Epithelial cell of prostate (primary cell): ENCODE measurements around the gene DDX39B.
"Not testable (repeated sequence)": the region's sequence is repeated elsewhere in the genome, so short reads cannot be mapped to it uniquely, and the experiment has no call there.

Source experiments
- DNase-seq: peaks from one replicate; pipeline ENCODE4 v3.0.0-alpha.2; 2011; ENCODE audit warnings: low read depth, low spot score
- H3K27ac ChIP-seq: fragments of 450-650 bp; 2 replicates; pipeline ENCODE4 v1.5.1; 2017; ENCODE audit warnings: mild to moderate bottlenecking

Gene DDX39B

GRCh38 chr6:31551371-31551770 lies 9.6 kb upstream of the DDX39B start:
- not testable (repeated sequence) for DNase-seq, H3K27ac ChIP-seq

DNA sequence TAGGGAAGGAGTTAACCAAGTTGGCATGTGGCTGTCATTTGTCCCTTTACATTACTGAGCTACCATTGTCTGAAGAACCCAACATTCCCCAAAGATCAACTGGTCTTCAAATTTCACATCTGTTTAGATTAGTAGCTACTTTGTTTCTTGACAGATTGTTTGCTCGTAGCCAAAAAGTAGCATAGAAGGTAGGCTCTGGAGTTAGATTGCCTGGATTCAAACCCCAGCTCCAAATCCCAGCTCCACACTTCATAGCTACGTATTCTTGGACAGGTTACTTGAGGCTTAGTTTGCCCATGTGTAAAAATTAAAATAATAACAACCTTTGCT lies 6.7 kb upstream of the DDX39B start:
- DNase-seq = no peak
- H3K27ac ChIP-seq = peak overlapping the region; percentile 94

DNA sequence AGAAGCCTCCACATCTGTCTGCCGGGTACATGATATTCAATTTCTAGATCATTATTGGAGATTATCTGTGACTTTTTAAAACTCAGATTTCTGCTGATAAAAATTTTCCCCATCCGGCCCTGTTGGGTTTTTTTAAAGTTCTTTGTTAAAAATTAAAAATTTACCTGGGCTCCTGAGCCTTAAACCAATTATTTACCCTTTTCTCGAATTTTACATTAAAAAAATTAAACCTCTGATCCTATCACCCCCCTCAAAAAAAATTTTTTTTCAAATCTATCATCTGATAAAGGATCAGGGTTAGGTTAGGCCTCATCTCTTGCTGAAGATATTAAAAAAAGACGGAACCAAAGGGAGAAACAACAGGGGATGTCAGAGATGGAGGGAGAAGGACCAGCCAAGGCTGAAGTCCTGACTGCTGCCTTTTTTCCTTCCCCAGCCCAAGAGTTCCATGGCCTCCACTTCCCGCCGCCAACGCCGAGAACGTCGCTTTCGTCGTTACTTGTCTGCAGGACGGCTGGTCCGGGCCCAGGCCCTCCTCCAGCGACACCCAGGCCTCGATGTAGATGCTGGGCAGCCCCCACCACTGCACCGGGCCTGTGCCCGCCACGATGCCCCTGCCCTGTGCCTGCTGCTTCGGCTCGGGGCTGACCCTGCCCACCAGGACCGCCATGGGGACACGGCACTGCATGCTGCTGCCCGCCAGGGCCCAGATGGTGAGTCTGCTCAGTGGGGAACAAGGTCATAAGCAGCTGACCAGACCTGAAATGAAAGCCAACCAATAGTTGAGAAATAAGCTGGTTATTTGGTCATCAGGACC lies 6.1 kb upstream of the DDX39B start:
- DNase-seq = no peak
- H3K27ac ChIP-seq = peak overlapping the region; percentile 94

DNA sequence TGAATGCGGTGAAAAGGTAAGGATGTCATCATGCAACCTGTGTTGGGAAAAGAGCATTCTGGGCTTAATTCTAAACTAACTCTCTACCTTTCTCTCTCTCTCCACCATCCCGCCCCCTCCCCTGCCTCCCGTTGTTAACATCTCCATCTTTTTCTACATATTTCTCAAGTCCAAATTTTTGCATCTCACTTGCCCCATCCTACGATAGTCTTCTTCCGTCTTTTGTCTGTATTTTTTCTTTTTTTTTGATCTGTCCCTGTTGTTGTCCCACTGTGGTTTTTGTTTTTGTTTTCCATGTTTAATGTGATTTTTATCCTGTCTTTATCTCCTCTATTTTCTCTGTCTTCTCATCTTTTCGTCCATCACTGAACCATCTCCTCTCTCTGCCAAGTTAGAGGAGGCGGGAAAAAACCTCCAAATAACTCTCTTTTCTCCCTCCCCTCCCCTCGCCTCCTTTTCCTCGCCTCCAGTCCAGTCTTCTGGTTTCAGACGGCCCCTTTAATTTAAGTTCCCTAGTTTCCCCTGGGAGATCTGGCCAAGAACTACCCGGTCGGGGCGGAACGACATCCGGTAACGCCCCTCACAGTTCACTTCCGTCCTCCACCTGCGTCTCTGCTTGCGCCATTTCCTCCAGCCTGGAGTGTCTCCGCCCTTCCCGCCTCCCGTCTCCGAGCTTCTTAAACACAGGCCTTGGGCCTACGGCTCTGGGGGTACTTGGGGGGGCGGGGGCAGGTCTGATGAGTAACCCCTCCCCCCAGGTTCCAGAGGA lies 5.3 kb upstream of the DDX39B start, which contains the start of gene NFKBIL1:
NFKBIL1 (plus strand) TSS at position 651 of the 769 bp plus-strand sequence; CDS start at position 738, 87 bp downstream.
- DNase-seq = peak; percentile 73
- H3K27ac ChIP-seq = peak within 1 kb of the TSS; percentile 94

DNA sequence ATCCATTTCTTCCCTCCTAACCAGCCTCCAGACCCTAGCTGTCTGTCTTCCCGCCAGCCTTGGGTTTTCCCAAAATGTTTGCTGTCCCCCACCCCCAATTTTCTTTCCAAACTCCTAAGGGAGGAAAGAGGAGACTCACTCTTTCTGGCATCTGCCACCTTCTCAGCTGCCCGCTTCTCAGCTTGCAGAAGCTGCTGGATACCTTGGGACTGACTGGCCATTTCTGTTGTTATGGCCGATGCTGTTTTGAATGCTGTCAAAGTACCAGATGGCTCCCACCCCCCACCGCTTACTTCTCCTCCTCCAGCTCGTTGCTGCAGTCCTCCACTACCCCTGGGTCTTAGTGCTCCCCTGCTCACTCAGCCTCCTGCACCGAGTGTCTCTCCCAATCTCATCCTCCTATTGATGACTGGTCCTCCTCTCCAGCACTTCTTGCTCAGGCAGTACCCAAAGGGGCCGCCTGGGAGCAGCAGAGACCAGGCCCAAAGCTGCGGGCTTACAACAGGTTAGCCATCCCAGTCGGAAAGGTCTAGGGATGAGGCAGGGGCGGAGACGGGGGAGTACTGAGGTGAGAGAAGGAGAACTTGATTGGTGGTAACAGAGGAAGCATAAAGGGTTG lies 4.6 kb upstream of the DDX39B start, which contains the start of gene ATP6V1G2:
ATP6V1G2 (minus strand) TSS at position 270 of the 619 bp plus-strand sequence; CDS start at position 221, 49 bp downstream.
- peak within 1 kb of the TSS; percentile 94 for H3K27ac ChIP-seq
- peak; percentile 80 for DNase-seq

DNA sequence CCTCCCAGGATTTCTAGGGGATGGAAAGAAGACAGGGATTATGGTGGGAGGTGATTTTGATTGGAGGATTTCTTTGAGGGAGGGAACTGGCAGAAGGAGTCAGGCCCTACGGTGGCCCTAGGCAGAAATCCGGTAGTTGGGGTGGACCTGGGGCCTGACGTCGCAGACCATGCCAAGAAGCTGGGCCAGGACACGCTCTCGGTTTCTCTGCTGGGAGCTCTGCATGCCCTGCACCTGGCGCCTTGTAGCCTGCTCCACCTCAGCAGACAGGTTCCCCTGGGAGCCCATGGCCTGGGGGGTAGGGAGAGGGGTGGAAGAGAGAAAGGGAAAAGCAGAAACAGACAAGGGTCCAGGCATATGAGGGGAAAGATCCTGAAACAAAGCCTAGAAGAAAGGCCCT lies 3.5 kb upstream of the DDX39B start:
- H3K27ac ChIP-seq = no peak overlapping the region
- no peak for DNase-seq

DNA sequence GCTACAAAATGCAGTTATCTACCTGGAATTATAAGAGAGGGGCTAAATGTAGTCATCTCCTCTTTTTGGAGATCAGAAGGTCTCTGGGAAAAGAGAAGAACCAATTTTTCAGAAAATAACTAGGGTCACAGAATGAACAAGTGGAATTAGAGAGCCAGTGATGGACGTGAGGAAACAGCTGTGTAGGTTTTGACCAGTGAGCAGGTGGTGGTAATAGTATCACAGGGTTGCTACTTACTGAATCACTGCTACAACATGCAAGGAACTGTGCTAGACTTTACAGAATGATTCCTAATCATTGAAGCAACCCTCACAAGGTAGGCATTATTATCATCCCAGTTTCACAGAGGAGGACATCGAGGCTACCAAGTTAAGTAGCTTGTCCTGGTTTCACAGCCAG lies 2.9 kb upstream of the DDX39B start:
- no peak overlapping the region for H3K27ac ChIP-seq
- no peak for DNase-seq

- DNase-seq = no peak
- H3K27ac ChIP-seq = no peak overlapping the region
Observed at GRCh38 chr6:31543639-31544038, 1.8 kb upstream of the DDX39B start.

GRCh38 chr6:31541059-31541657 lies 645 bp downstream of the DDX39B start:
- peak overlapping the region; percentile 91 for H3K27ac ChIP-seq

DNA sequence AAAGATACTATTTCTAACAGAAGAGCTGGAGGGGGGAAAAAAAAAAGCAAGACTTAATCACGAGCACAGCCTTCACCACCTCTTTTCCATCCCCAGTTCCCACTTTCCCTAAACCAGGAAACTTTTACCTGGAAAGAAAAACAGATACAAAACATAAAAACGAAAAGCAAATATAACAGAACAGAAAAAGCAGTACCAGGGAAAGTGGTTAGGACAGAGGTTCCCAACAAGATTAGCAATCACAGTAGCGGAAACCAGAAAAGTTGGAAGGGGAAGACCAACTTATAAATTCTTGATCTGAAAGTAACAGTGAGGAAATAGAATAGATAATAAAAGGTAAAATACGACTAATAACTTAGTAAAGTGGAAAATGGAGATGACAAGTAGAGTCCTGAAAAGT lies 1.2 kb downstream of the DDX39B start:
- peak overlapping the region; percentile 91 for H3K27ac ChIP-seq
- DNase-seq = no peak

More at GRCh38 chr6:31541059-31541657, 645 bp downstream of the DDX39B start:
- DNase-seq = no peak

GRCh38 chr6:31538805-31539400 lies 2.9 kb downstream of the DDX39B start:
- DNase-seq = no peak
- H3K27ac ChIP-seq = peak overlapping the region; percentile 91

- no peak overlapping the region for H3K27ac ChIP-seq
- no peak for DNase-seq
Observed at GRCh38 chr6:31535538-31536324, 6.1 kb downstream of the DDX39B start.

- H3K27ac ChIP-seq = no peak overlapping the region
- no peak for DNase-seq
Observed at GRCh38 chr6:31534521-31535040, 7.2 kb downstream of the DDX39B start.

DNA sequence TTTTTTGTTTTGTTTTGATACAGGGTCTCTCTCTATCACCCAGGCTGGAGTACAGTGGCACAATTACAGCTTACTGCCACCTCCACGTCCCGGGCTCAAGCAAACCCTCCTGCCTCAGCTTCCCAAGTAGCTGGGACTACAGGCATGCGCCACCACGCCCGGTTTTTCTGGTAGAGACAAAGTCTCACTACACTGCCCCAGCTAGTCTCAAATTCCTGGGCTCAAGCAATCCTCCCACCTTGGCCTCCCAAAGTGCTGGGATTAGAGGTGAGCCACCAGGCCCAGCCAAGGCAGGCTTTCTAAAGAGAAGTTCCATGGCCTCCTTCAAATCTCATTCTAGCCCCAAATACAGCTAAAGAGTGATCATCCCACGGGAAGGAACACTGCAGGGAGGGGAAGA lies 7.8 kb downstream of the DDX39B start:
- no peak overlapping the region for H3K27ac ChIP-seq
- no peak for DNase-seq

GRCh38 chr6:31533455-31533841 lies 8.4 kb downstream of the DDX39B start:
- no peak for DNase-seq
- H3K27ac ChIP-seq = no peak overlapping the region

DNA sequence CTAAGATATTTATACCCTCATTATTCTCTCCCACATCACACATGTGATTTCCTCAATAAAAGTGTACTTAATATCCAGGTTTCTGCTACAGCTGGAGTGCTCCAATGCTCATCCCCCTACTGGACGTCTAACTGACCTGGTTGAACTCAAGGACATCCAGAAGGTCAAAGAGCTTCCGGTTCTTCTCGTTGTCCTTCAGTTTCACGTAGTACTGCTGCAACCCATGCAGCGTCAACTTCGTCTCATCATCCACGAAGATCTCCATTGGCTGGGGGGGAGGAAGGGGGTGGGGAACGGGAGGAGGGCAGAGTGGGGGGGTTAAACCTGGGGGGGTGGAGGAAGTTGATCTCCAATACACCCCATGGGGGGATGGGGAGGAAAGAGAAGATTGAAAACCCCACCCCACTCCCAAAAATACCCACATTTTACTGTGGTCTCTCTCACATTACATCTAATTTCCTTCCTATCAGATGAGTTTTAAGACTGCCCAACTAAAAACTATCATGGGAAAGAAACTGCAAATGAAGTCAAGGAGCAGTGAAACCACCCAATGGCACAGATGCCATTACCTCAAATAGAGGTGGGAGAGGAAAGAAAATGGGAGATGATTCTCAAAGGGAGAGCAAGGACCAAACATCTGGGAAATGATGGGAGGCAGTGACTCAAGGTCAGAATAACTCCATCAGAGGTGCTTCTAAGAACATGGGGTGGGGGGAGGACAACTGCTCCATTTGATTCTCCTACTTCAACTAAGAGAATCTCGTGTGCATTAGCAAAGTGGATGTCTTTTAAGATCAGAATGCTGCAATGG lies 9.0 kb downstream of the DDX39B start:
- DNase-seq = no peak
- H3K27ac ChIP-seq = no peak overlapping the region

DNA sequence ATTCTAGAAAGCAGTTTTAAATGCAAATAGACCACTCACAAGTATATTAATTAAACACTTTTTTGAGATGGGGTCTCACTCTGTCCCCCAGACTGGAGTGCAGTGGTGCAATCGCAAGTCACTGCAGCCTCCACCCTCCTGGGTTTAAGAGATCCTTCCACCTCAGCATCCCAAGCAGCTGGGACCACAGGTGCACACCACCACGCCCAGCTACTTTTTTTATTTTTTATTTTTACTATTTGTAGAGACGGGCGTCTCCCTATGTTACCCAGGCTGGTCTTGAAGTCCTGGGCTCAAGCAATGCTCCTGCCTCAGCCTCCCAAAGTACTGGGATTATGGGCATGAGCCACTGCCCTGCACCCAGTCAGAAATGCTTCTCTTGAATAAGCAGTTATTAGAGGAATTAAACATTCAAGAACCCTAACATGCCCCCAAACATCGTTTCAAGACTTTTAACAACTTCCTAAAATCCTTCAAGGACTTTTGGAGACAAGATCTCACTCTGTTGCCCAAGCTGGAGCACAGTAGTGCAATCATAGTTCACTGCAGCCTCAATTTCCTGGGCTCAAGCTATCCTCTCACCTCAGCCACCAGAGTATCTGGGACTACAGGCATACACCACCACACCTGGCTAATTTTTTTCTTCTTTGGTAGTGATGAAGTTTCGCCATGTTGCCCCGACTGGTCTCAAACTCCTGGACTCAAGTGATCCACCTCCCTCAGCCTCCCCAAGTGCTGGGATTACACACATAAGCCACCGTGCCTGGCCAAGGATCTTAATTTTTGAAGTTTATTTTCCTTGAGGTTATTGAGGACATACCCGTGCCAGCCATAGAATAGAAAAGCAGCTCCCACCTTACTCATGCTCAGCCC lies 9.8 kb downstream of the DDX39B start:
- no peak overlapping the region for H3K27ac ChIP-seq
- DNase-seq = no peak
